ENCODE results near the gene GATA6. TPM values are rescaled to one million over a fixed set of nuclear protein-coding genes. Genes with fewer than 3 reads are reported as not detected.

Gene GATA6
- total and polyA plus RNA-seq, 10 of the 15 experiments (the other 5 are each of a cell fraction or from before 2014, with no cell fraction given): 0.04 to 0.05 TPM; not detected in 8

DNA sequence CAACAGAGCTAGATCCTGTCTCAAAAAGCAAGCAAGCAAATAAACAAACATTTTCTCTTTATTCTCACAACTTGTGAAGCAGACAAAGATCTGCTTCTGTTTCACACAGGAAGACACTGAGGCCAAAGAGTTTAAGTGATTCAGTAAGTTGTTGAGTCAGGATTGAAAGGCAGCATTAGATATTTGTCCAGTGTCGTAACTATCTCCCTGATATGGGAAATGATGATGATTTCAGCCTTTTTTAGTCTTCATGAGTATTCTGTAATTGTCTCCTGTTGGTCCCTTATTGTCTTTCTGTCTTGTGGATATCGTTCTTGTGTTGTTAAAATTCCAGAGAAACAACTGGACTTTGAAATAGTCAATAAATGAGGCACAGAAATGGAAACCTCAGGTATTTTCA is 59.6 kb downstream of the GATA6 start:
- intact Hi-C loops (cut with micrococcal nuclease; ENCODE audit: unreplicated experiment): no loop called here
- 0% methylated on average over 2 of the region's 2 CpGs for WGBS (ENCODE audit: insufficient coverage, insufficient replicate concordance, low lambda C conversion rate, missing lambda C conversion rate)
- no peak for TF ChIP-seq TBL1XR1 (IDR thresholded peaks at IDR 0.05; ENCODE audit: low read depth, low read length)
- TF ChIP-seq, protein P1, sequence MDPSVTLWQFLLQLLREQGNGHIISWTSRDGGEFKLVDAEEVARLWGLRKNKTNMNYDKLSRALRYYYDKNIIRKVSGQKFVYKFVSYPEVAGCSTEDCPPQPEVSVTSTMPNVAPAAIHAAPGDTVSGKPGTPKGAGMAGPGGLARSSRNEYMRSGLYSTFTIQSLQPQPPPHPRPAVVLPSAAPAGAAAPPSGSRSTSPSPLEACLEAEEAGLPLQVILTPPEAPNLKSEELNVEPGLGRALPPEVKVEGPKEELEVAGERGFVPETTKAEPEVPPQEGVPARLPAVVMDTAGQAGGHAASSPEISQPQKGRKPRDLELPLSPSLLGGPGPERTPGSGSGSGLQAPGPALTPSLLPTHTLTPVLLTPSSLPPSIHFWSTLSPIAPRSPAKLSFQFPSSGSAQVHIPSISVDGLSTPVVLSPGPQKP (IDR thresholded peaks at IDR 0.05; ENCODE audit: low read depth, low read length): no peak
- TF ChIP-seq IRF4 (IDR thresholded peaks at IDR 0.05; ENCODE audit: low read depth, low read length): no peak
- TF ChIP-seq, protein P2, sequence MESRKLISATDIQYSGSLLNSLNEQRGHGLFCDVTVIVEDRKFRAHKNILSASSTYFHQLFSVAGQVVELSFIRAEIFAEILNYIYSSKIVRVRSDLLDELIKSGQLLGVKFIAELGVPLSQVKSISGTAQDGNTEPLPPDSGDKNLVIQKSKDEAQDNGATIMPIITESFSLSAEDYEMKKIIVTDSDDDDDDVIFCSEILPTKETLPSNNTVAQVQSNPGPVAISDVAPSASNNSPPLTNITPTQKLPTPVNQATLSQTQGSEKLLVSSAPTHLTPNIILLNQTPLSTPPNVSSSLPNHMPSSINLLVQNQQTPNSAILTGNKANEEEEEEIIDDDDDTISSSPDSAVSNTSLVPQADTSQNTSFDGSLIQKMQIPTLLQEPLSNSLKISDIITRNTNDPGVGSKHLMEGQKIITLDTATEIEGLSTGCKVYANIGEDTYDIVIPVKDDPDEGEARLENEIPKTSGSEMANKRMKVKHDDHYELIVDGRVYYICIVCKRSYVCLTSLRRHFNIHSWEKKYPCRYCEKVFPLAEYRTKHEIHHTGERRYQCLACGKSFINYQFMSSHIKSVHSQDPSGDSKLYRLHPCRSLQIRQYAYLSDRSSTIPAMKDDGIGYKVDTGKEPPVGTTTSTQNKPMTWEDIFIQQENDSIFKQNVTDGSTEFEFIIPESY (IDR thresholded peaks at IDR 0.05): no peak
- TF ChIP-seq IKZF1 (conservative IDR thresholded peaks at IDR 0.05): no peak
- TF ChIP-seq ZNF207 (IDR thresholded peaks at IDR 0.05; ENCODE audit: borderline replicate concordance): no peak
- ATAC-seq (no peak), DNase-seq (ENCODE audit: low read depth, low spot score) (no peak), FAIRE-seq (no peak)
- POLR2A ChIA-PET: no interaction called here
- Histone ChIP-seq H3K4me3 (no peak overlapping the region), H3K27ac (ENCODE audit: control insufficient read depth, insufficient read depth) (no peak overlapping the region), H4K20me1 (ENCODE audit: control insufficient read depth, insufficient read depth) (no peaks in the 10 kb centered on the region), H3K4me2 (ENCODE audit: control insufficient read depth, insufficient read depth) (no peak overlapping the region), H3K27me3 (replicated peaks in 1 of 2; ENCODE audit: control insufficient read depth in 2 of 2, insufficient read depth in 2 of 2, low read length in 1 of 2) (no peaks in the 10 kb centered on the region; a peak in 1 of 4 replicates), H2AFZ (ENCODE audit: control insufficient read depth, low read depth, low read length) (no peak overlapping the region), H3K9ac (ENCODE audit: control insufficient read depth, insufficient read depth, low read length) (no peak overlapping the region), H3K79me2 (ENCODE audit: control insufficient read depth, insufficient read depth, low read length) (no peaks in the 10 kb centered on the region), H3K4me1 (ENCODE audit: control insufficient read depth, insufficient read depth, low read length) (no peaks in the 10 kb centered on the region), H3K36me3 (ENCODE audit: control insufficient read depth in 2 of 2, insufficient read depth in 2 of 2, low read length in 1 of 2) (no peaks in the 10 kb centered on the region), H3K9me3 (replicated peaks; ENCODE audit: control insufficient read depth, insufficient read depth, low read length) (no peaks in the 10 kb centered on the region)
- no TSS peak for BruUV-seq (replicated peaks)
- in situ Hi-C loops (cut with MboI): no loop called here
- CTCF ChIA-PET: no interaction called here
- SMC1A ChIA-PET (ENCODE audit: uncharacterized antibody, unreplicated experiment): no interaction called here
- RAD21 ChIA-PET (ENCODE audit: unreplicated experiment): no interaction called here

All from GM12878 (cell line).